HG03045 (cell line): ENCODE measurements around the gene PGK1.
"Not testable (repeated sequence)": the region's sequence is repeated elsewhere in the genome, so short reads cannot be mapped to it uniquely, and the experiment has no call there.

ENCODE experiments used
- ATAC-seq: cut with Tn5 transposase; IDR thresholded peaks from one replicate; pipeline ENCODE4 v1.9.1; 2021; ENCODE audit warnings: mild to moderate bottlenecking, moderate library complexity; ENCODE audit not compliant: unreplicated experiment

The PGK1 gene

GRCh38 chrX:78111140-78111931 lies 7.3 kb downstream of the PGK1 start:
- ATAC-seq, result no peak

GRCh38 chrX:78116365-78116764 lies 12.3 kb downstream of the PGK1 start:
- no peak for ATAC-seq

- ATAC-seq, result no peak
Observed at GRCh38 chrX:78116766-78117165, 12.7 kb downstream of the PGK1 start.

- ATAC-seq, result no peak
Observed at GRCh38 chrX:78118628-78119027, 14.6 kb downstream of the PGK1 start.

GRCh38 chrX:78119521-78120227 lies 15.6 kb downstream of the PGK1 start:
- no peak for ATAC-seq

- no peak for ATAC-seq
Observed at GRCh38 chrX:78123190-78123589, 19.1 kb downstream of the PGK1 start.

- no peak for ATAC-seq
Observed at GRCh38 chrX:78124307-78124706, 20.3 kb downstream of the PGK1 start.

GRCh38 chrX:78125148-78125547 lies 21.1 kb downstream of the PGK1 start:
- ATAC-seq, result no peak

- not testable (repeated sequence) for ATAC-seq
Observed at GRCh38 chrX:78125781-78126180, 21.7 kb downstream of the PGK1 start.

- no peak for ATAC-seq
Observed at GRCh38 chrX:78129714-78130113, 25.7 kb downstream of the PGK1 start.

- ATAC-seq, result no peak
Observed at GRCh38 chrX:78130396-78130795, 26.3 kb downstream of the PGK1 start.

- no peak for ATAC-seq
Observed at GRCh38 chrX:78131117-78131516, 27.1 kb downstream of the PGK1 start.

- no peak for ATAC-seq
Observed at GRCh38 chrX:78133238-78133960, 29.4 kb downstream of the PGK1 start.

GRCh38 chrX:78139160-78140123 lies 35.4 kb downstream of the PGK1 start, which contains the start of gene TAF9B:
TSS of gene TAF9B (minus strand) at chrX:78139650. CDS start at chrX:78139611, 39 bp downstream.
- peak; percentile 91 for ATAC-seq

- ATAC-seq, result no peak
Observed at GRCh38 chrX:78140206-78140605, 36.2 kb downstream of the PGK1 start.

GRCh38 chrX:78147002-78147540 lies 43.0 kb downstream of the PGK1 start:
- ATAC-seq, result not testable (repeated sequence)

GRCh38 chrX:78157373-78157772 lies 53.3 kb downstream of the PGK1 start:
- ATAC-seq, result not testable (repeated sequence)

GRCh38 chrX:78157846-78158245 lies 53.8 kb downstream of the PGK1 start:
- not testable (repeated sequence) for ATAC-seq

GRCh38 chrX:78160711-78161110 lies 56.7 kb downstream of the PGK1 start:
- not testable (repeated sequence) for ATAC-seq

GRCh38 chrX:78163175-78163574 lies 59.1 kb downstream of the PGK1 start:
- ATAC-seq, result not testable (repeated sequence)
